ENCODE measurements around the gene C19orf38.

DNA sequence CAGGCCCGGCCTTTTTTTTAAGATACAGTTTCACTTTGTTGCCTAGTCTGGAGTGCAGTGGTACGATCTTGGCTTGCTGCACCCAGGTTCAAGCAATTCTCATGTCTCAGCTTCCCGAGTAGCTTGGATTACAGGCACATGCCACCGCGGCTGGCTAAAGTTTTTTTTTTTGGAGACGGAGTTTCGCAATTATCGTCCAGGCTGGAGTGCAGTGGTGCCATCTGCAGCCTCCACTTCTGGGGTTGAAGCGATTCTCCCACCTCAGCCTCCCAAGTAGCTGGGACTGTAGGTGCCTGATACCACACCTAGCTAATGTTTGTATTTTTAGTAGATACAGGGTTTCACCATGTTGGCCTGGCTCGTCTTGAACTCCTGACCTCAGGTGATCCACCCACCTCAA lies 18.3 kb downstream of the C19orf38 start:
- TF ChIP-seq, protein P1, sequence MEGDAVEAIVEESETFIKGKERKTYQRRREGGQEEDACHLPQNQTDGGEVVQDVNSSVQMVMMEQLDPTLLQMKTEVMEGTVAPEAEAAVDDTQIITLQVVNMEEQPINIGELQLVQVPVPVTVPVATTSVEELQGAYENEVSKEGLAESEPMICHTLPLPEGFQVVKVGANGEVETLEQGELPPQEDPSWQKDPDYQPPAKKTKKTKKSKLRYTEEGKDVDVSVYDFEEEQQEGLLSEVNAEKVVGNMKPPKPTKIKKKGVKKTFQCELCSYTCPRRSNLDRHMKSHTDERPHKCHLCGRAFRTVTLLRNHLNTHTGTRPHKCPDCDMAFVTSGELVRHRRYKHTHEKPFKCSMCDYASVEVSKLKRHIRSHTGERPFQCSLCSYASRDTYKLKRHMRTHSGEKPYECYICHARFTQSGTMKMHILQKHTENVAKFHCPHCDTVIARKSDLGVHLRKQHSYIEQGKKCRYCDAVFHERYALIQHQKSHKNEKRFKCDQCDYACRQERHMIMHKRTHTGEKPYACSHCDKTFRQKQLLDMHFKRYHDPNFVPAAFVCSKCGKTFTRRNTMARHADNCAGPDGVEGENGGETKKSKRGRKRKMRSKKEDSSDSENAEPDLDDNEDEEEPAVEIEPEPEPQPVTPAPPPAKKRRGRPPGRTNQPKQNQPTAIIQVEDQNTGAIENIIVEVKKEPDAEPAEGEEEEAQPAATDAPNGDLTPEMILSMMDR (IDR thresholded peaks at IDR 0.05) = no peak
- no peak for TF ChIP-seq MAX (CRISPR knock-in tag; IDR thresholded peaks at IDR 0.05)
- TF ChIP-seq, protein P2, sequence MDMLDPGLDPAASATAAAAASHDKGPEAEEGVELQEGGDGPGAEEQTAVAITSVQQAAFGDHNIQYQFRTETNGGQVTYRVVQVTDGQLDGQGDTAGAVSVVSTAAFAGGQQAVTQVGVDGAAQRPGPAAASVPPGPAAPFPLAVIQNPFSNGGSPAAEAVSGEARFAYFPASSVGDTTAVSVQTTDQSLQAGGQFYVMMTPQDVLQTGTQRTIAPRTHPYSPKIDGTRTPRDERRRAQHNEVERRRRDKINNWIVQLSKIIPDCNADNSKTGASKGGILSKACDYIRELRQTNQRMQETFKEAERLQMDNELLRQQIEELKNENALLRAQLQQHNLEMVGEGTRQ (CRISPR knock-in tag; IDR thresholded peaks at IDR 0.05) = no peak
- TF ChIP-seq CREB1 (CRISPR knock-in tag; IDR thresholded peaks at IDR 0.05) = no peak
- TF ChIP-seq ELF4 (CRISPR knock-in tag; IDR thresholded peaks at IDR 0.05; ENCODE audit: low read depth) = no peak
- TF ChIP-seq, protein P3, sequence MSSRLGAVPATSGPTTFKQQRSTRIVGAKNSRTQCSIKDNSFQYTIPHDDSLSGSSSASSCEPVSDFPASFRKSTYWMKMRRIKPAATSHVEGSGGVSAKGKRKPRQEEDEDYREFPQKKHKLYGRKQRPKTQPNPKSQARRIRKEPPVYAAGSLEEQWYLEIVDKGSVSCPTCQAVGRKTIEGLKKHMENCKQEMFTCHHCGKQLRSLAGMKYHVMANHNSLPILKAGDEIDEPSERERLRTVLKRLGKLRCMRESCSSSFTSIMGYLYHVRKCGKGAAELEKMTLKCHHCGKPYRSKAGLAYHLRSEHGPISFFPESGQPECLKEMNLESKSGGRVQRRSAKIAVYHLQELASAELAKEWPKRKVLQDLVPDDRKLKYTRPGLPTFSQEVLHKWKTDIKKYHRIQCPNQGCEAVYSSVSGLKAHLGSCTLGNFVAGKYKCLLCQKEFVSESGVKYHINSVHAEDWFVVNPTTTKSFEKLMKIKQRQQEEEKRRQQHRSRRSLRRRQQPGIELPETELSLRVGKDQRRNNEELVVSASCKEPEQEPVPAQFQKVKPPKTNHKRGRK (CRISPR knock-in tag; IDR thresholded peaks at IDR 0.05; ENCODE audit: borderline replicate concordance) = no peak
- no peak for TF ChIP-seq NFE2L1 (CRISPR knock-in tag; IDR thresholded peaks at IDR 0.05)
- no peak for TF ChIP-seq MYBL2 (CRISPR knock-in tag; IDR thresholded peaks at IDR 0.05)

Measured in WTC11 (cell line).